ENCODE results near the gene PTPRM.

GRCh38 chr18:8011906-8012305 is 444.8 kb downstream of the PTPRM start:
- TF ChIP-seq CTCF (IDR thresholded peaks at IDR 0.05) (no peak), POLR2A (IDR thresholded peaks at IDR 0.05) (no peak), EP300 (IDR thresholded peaks at IDR 0.05) (no peak)

Data from ovary (tissue), 3 donors.